HG03139 (cell line): ENCODE data around the gene FAM13A.
"Not testable (repeated sequence)": the region's sequence is repeated elsewhere in the genome, so short reads cannot be mapped to it uniquely, and the experiment has no call there.

Experiments used
- ATAC-seq: cut with Tn5 transposase; IDR thresholded peaks from one replicate; pipeline ENCODE4 v1.9.1; 2021; ENCODE audit not compliant: unreplicated experiment

FAM13A gene

GRCh38 chr4:88858752-88859151 lies 198.2 kb downstream of the FAM13A start:
- peak; percentile 92 for ATAC-seq

- ATAC-seq: no peak
Observed at GRCh38 chr4:88857588-88857987, 199.4 kb downstream of the FAM13A start.

- ATAC-seq: no peak
Observed at GRCh38 chr4:88854481-88854880, 202.5 kb downstream of the FAM13A start.

- not testable (repeated sequence) for ATAC-seq
Observed at GRCh38 chr4:88853583-88853982, 203.4 kb downstream of the FAM13A start.

GRCh38 chr4:88846206-88846790 lies 210.7 kb downstream of the FAM13A start:
- no peak for ATAC-seq

GRCh38 chr4:88843067-88843685 lies 213.8 kb downstream of the FAM13A start:
- ATAC-seq: no peak

- no peak for ATAC-seq
Observed at GRCh38 chr4:88841635-88842034, 215.3 kb downstream of the FAM13A start.

- ATAC-seq: no peak
Observed at GRCh38 chr4:88836216-88836615, 220.8 kb downstream of the FAM13A start.

- ATAC-seq: no peak
Observed at GRCh38 chr4:88831031-88831430, 226.0 kb downstream of the FAM13A start.

GRCh38 chr4:88830598-88830997 lies 226.4 kb downstream of the FAM13A start:
- no peak for ATAC-seq

- ATAC-seq: no peak
Observed at GRCh38 chr4:88828842-88829571, 228.0 kb downstream of the FAM13A start.

GRCh38 chr4:88827442-88827841 lies 229.5 kb downstream of the FAM13A start:
- no peak for ATAC-seq

GRCh38 chr4:88826771-88827170 lies 230.2 kb downstream of the FAM13A start:
- no peak for ATAC-seq

GRCh38 chr4:88825931-88826330 lies 231.1 kb downstream of the FAM13A start:
- ATAC-seq: no peak

- ATAC-seq: peak; percentile 95
Observed at GRCh38 chr4:88823058-88823919, 233.7 kb downstream of the FAM13A start.

- ATAC-seq: no peak
Observed at GRCh38 chr4:88822034-88822789, 234.8 kb downstream of the FAM13A start.

GRCh38 chr4:88821522-88821921 lies 235.5 kb downstream of the FAM13A start:
- no peak for ATAC-seq

- ATAC-seq: no peak
Observed at GRCh38 chr4:88820698-88821415, 236.1 kb downstream of the FAM13A start.

- ATAC-seq: no peak
Observed at GRCh38 chr4:88819818-88820697, 236.9 kb downstream of the FAM13A start.
